Measurements from ENCODE around the gene GPRIN3. TPM values are rescaled to one million over a fixed set of nuclear protein-coding genes. Genes with fewer than 3 reads are reported as not detected.
"Not testable (repeated sequence)": the region's sequence is repeated elsewhere in the genome, so short reads cannot be mapped to it uniquely, and the experiment has no call there.

GPRIN3 gene
- polyA plus RNA-seq, 12 donors: 3.0 to 5.2 (median 3.6) TPM; not detected in 1

- DNase-seq: no peak
Measured at GRCh38 chr4:89221167-89221867, 86.3 kb downstream of the GPRIN3 start.

DNA sequence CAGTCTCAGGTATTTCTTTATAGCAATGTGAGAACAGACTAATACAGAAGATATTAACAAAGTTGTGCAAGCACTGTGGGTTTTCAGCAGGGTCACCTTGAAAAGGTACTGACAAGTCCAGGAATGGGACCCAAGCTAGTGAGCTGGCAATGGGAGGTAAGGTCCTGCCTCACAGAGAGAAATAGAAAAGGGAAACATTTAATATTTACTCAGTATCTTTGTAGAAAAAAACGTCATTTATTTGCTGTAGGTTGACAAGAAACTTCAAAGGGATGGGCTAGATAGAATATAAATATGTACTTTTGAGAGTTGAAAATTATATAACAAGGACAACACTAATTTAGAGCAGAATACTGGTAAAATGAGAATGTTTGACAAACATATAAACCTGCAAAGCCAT is 89.0 kb downstream of the GPRIN3 start:
- no peak for DNase-seq

- DNase-seq: no peak
Measured at GRCh38 chr4:89217604-89218003, 90.0 kb downstream of the GPRIN3 start.

- DNase-seq: no peak
Measured at GRCh38 chr4:89216866-89217265, 90.7 kb downstream of the GPRIN3 start.

DNA sequence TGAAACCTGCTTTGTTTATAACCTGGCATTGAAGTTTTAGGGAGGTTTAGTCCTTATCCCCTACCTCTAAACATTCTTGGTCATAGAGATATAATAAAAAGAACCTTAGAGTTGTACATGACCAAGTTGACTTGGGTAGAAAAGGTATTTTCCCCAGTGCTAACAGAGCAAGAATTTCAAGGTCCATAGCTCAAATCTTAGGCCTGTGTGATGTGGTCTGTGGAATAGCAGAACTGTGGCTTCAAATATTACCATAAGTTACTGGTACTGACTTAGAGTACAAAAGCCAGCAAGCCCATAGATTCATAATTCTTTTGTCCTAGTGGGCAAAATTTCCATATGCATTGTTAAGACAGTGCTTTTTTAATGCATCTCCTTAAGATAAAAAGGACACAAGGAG is 91.2 kb downstream of the GPRIN3 start:
- no peak for DNase-seq

DNA sequence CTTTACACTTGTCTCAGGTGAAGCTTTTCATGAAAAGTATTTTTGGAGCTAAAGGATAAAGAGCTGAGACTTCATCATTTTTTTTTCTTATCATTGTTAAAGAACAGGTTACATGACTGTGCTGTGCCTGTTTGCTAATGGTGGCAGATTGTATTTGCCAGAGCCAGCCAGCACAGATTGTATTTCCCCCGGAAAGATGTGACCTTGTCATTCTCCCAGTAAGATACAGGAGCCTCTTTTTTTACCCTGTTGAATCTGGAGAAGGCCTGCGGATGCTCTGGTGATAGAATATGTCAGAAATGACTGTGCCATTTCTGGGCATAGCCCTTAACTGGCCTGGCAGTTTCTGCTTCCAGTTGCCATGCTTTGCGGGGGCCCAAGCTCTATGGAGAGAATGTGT is 91.9 kb downstream of the GPRIN3 start:
- DNase-seq: no peak

DNA sequence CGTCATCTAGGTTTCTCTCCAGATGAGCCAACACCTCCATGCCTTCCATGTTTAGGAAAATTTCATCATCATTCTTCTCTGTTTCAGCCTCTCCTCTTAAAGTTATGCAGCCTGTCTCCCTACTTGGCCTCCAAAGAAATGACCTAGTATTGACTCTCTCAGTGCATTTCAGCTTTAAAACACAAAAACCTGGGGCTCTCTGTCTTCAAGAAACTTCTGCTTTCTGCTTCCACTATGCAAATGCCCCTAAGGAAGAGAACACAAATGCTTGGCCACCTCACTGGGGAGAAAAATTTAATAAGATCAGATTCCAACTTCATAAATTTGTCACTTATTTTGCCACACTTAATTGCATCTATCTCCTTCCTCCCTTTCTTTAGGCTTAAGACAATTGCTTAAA is 93.3 kb downstream of the GPRIN3 start:
- DNase-seq: no peak

DNA sequence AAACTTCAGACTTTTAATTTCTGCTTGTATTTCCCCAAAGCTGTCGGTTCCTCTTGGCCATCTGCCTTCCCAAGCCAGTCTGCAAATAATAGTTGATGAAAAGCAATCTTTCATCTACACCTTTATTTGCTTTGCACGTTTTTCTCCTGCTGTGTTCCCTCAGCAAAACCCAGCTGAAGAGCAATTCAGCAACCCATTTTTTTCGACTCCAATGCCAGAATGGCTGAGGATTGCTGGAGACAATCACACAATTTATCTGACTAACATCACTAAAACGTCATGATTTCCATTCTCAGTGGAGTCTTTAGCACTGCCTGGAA is 94.3 kb downstream of the GPRIN3 start:
- no peak for DNase-seq

DNA sequence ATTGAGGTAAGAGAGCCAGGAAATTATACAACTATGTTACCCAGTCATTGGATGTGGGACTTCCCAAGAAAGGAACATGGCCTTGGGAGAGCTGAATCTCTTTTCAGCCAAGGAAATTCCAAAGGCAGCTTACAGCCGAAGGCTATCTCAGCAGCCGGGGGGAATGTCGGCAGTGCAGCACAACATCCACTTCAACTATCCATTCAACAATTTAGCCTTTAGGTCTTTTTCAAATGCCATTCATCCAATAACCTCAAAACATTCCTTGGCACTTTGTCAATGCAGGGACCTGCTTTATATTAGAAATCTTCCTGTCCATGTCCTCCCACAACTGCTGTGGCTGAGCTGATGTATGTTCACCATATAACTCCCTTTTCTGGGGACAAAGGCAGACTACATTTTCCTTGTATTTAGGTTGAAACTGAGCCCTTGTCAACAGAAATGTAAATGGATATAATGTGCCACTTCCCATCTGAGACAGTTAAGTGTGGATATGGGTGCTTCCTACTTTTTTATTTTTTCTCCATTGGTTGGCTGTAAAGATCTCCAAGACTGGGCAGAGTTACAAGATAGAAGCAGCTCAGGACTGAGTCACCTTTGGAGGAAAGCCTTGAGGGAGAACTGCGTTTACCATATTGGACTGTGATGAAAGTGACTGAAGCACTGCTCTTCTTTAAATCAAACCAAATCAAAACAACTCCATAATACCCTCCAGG is 94.8 kb downstream of the GPRIN3 start:
- no peak for DNase-seq

DNA sequence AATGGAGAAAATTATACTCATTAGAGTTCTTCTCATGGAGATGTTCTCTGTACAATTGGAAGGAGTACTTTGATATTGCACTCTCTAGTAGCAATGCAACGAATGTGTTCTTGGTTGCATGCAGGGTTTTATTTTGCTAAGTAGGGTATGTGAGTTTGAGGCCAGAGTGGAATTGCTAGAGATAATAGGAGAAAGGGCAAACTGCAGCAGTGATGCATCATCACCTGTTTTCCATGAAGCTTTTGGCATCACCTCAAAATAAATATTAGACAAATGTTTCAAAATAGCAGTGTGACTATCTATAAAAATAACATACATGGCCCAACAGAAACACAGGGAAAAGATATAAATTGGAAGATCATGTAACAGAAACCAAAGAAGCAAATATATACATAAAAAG is 103.0 kb downstream of the GPRIN3 start:
- no peak for DNase-seq

DNA sequence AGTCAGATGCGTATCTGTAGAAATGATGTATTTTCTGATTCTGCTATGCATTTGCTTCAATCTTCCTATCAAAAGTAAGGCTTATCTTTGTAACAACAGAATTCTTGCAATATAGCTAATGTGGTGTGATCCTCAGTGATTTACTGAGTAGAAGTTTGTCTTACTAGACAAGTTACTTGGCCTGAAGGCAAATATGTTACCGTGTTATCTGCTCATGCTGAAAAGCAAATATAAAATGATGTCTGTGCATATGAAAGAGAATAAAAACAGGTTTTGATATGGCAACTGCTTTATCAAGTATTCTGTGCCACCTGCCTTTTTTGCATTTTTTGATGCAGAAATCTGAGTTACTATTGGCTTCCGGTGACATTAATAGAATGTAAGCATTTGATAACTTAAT is 103.7 kb downstream of the GPRIN3 start:
- no peak for DNase-seq

- DNase-seq: not testable (repeated sequence)
Measured at GRCh38 chr4:89199394-89199793, 108.2 kb downstream of the GPRIN3 start.

DNA sequence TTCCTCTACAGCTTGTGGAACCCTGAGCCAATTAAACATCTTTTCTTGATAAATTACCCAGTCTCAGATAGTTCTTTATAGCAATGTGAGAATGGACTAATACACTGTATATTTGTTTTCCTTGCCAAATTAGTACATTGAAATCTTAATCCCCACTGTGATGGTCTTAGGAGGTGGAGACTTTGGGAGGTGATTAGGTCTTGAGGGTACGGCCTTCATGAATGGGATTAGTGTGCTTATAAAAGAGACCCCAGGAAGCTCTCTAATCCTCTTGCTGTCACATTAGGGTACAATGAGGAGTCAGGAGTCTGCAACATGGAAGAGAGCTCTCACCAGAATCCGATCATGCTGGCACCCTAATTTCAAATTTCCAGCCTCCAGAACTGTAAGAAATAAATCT is 109.7 kb downstream of the GPRIN3 start:
- DNase-seq: no peak

- no peak for DNase-seq
Measured at GRCh38 chr4:89196745-89197144, 110.9 kb downstream of the GPRIN3 start.

DNA sequence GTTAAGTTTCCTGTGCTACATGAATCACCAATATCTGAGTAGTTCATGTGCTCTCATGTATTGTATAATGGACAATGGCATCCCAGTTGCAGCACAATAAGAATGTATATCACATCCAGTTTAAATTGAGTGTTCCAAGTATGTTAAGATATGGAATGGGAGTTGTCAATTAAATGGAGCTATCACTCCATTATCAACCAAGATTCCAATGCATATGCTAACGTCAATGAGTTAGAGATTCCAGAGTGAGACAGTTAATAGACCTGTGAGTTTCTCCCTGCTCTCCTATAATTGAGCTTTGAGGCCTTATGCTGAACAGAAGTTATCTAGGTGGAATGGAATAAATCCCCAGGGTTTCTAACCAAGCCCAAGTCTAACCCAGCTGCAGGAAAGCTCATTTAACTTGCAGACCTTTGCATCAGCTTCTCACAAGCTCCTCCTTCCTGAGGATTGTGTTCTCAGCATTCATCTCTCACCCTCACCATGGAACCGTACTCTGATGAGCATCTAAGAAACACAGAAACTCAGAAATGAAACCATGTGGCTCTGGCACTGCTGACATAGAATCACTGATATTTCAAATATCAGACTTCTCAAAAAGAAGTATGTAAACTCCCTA is 111.4 kb downstream of the GPRIN3 start:
- DNase-seq: no peak

DNA sequence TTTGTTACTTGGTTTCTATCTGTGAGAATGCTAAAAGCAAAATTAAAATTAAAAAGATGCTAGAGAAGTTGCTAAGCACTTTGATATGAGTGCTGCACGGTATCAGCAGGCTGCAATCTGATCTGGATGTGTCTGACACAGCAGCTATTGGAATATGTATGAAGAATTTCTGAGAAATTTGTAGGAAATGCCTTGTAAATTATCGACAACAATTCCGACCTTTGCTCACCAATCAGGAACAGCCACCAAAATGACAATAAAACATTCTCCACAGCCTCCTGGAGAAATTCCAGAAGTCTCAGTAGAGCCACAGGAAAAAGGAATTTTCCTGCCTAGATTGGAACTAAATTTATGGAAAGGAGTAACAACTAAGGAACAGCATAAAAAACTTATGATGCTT is 113.8 kb downstream of the GPRIN3 start:
- no peak for DNase-seq

Other genes starting within 250 kb of the GPRIN3 start
- gene TIGD2, start 196.3 kb downstream of the GPRIN3 start, polyA plus RNA-seq (ENCODE audit: insufficient read length in 12 of 12): 1 to 10 TPM in 11 of 12 donors, not detected in 1; 4.7 to 9.6 (median 6.6) TPM